NCI-H774 (cell line): ENCODE results near the gene C3orf18.

Experiments used
- DNase-seq: peaks from one replicate; lab custom pipeline; 2025; lab: John Stamatoyannopoulos, UW

The C3orf18 gene

GRCh38 chr3:50580683-50581458 is 13.3 kb upstream of the C3orf18 start:
- no peak for DNase-seq

DNA sequence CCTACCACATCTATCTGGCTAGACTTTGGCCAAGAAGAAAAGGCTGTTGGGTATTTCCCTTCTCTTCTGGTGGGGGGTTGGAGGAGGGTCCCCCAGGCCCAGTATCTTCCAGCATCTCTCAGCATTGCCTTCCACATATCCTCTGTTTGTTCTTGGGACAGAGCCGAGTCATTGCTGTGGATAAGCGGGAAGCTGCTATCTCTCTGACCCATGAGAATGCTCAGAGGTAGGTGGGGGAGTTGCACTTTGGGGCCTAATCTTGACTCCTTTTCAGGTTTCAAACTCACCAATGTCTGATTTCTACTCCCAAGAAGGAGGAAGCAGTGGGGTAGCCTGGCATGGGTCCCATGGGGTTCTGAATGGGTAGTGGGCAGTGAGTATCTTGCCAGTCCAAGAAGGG is 9.8 kb upstream of the C3orf18 start:
- no peak for DNase-seq

- no peak for DNase-seq
Measured at GRCh38 chr3:50575372-50575771, 7.8 kb upstream of the C3orf18 start.

- no peak for DNase-seq
Measured at GRCh38 chr3:50574444-50574831, 6.9 kb upstream of the C3orf18 start.

DNA sequence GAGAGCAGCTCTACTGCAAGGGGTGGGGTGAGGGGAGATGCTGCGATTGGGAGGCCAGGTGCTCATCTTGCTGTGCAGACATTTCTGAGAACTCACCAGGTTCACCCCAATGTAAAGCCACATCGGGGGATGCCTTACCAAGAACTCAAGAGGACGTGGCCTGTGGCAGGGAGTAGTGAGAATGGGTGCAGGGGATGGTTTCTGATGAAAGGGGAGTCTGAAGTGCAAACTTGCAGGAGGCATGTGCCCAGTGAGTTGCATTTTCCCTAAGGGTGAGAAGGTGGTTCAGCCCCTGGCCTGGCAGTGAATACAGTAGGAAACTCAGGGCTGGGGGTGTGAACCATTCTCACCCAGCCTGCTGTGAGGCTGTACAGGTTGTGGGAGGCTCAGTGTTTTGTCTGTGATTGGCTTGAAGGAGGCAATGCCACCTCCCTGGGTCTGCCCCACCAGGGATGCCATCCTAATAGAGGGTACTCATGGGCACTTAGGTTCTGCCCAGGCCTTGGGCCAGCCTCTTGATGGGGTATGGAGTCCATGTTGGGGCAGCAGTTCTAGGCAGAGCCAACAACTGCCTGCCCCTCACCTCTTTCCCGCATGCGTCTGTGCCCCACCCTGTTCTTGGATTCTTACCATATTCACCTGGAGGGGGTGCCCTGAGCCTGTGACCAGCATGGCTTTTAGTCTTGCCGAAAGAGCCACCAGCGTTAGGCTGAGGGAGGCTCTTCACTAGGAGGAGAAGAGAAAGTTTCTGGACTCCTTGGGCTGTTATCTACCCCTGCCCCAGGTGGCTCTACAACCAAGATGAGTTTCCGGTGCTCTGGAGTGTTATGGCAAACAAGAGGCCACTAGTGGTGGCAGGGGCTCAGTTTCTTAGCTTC is 6.3 kb upstream of the C3orf18 start:
- no peak for DNase-seq

- no peak for DNase-seq
Measured at GRCh38 chr3:50572801-50573371, 5.3 kb upstream of the C3orf18 start.

DNA sequence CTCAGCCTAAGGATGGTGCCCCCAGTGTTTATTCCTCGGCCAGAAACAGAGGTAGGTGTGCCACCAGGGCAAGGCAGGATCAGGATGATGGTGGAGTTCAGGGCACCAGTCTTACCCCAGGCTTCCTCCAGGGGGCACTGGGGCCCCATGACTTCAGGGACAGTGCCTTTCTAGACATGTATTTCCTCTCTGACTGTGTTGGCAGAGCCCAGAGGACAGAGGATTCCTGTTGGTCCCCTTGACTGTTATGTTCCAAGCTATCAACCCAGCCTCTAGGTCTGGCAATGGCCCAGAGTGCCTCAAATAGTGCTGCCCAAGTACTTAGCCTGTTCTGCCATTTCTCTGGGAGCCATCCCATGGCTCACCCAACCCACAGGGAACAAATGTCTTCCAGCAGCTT is 4.6 kb upstream of the C3orf18 start:
- no peak for DNase-seq

- no peak for DNase-seq
Measured at GRCh38 chr3:50571486-50571885, 3.9 kb upstream of the C3orf18 start.

DNA sequence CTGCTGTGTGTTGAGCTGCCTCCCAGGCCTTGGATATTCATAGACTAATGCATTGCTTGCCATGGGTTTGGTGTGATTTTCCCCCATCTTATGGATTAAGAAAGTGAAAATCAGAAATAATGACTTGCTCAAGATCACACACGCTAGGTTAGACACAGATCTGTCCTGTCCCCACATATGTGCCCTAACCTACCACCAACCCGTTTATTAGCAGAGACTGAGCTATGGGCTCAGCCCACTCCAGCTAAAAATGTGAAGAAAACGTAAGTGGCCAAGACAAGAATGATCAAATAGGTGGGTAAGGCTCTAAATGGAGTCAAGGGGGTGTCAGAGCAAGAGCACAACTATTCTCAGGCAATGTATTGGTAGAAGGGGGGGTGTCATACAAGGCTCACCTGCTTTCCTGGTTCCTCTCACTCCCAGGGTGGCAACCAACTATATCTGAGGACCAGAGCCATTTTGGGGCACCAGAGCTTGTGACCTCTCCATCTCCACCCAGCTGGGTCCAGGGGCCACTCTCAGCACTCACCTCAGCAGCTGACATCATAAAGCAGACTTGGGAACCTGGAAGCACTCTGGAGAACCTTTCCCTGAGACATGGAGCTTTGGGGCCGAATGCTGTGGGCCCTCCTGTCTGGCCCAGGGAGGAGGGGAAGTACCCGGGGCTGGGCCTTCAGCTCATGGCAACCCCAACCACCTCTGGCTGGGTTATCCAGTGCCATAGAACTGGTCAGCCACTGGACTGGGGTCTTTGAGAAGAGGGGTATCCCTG is 3.1 kb upstream of the C3orf18 start:
- no peak for DNase-seq

- peak; percentile 76 for DNase-seq
Measured at GRCh38 chr3:50568947-50569749, 1.6 kb upstream of the C3orf18 start, which contains the start of gene HEMK1. Gene HEMK1 (plus strand): TSS chr3:50569522. CDS start chr3:50571105, 1,583 bp downstream.

DNA sequence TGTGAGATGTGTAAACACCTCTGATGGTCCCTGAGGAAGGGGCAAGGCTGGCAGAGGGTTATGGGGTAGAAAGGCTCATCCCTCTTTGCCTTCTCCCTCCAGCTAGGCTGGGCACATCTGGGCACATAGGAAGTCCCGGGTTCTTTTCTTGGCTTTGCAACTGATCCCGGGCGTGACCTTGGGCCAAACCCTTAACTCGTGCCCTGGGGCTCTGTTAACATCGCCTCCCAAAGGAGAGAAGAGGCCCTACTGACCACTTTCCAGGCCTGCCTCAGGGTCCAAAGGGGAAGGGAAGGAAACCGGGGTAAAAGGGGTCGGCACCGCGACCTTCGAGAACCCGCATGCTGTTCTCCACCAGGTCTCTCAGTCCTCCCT is 549 bp downstream of the C3orf18 start:
- DNase-seq = no peak

- DNase-seq = no peak
Measured at GRCh38 chr3:50564321-50564720, 3.2 kb downstream of the C3orf18 start.

DNA sequence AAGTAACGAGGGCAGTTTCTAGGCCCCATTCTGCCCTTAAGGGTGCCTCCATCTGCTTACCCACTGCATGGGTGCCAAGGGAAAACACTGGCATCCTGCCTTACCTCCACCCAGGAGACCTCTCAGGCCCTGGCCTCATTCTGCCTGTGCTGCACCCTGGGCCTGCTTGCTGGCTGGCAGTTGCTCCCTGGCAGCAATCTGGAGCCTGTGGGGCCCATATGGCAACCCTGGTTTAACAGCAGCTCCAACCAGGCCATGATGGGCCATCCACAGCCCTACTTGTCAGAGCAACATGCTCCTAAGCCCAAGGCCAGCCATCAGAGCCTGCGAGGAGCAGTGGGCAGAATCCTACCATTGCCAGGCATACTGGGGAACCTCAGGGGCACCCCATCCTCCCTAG is 3.7 kb downstream of the C3orf18 start:
- DNase-seq = no peak

DNA sequence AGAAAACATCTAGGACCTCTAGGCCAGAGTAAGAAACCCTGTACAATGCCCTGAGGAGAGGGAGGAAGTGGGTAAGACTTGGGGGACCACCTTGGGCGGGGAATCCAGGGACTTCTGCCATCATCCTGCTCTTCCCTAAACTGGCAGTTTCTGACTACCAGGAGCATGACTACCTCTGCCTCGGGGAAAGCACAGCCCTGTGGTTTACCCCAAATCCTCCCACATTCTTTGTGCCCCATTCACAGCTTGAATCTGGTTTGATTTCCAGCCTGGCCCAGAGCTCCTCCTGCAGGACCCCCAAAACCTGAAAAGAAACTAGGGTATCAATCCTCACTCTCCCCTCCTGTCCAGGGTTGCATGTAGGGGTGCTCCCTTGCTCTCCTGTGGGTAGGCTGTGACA is 4.7 kb downstream of the C3orf18 start:
- no peak for DNase-seq

DNA sequence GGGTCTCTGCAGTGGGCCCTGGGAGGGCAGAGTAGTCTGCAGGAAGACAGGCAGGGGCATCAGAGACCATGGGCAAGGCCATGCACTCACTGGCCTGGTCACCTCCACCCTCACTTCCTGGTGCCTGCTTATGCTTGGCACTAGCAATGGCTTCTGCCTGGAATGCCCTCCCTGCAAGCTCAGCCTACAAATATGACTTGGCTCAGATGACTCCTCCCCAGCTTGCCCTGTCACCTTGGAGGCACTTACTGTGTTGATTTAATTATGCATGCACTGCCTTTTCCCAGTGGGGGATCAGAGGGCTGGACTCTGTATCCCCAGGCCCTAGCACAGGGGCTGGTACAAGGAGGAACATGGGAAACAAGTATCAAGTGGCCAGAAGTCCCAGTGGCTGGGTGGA is 7.8 kb downstream of the C3orf18 start:
- DNase-seq = no peak

GRCh38 chr3:50557915-50558314 is 9.6 kb downstream of the C3orf18 start:
- DNase-seq = no peak

- DNase-seq = no peak
Measured at GRCh38 chr3:50557106-50557505, 10.4 kb downstream of the C3orf18 start.

- no peak for DNase-seq
Measured at GRCh38 chr3:50554553-50554952, 13.0 kb downstream of the C3orf18 start.

GRCh38 chr3:50552598-50552997 is 14.9 kb downstream of the C3orf18 start:
- no peak for DNase-seq

GRCh38 chr3:50551681-50552435 is 15.7 kb downstream of the C3orf18 start:
- DNase-seq = no peak
